Endothelial cell of umbilical vein (primary cell): Measurements from ENCODE around the gene CHMP6.

Experiments used
- EZH2 ChIP-seq: IDR thresholded peaks from 2 replicates; pipeline ENCODE4 v1.6.1; 2012; ENCODE audit warnings: borderline replicate concordance, low read depth, mild to moderate bottlenecking, moderate library complexity, low read length, inconsistent platforms; ENCODE audit not compliant: severe bottlenecking
- GATA2 ChIP-seq: IDR thresholded peaks from 2 replicates; pipeline ENCODE4 v1.7.0; 2011; ENCODE audit warnings: low read depth, mild to moderate bottlenecking, moderate library complexity, mixed read lengths, low read length; ENCODE audit not compliant: insufficient read length, insufficient read depth
- JUN ChIP-seq: IDR thresholded peaks from 2 replicates; pipeline ENCODE4 v1.6.1; 2011; ENCODE audit warnings: borderline replicate concordance, low read depth; ENCODE audit not compliant: insufficient read length, insufficient read depth
- MYC ChIP-seq: IDR thresholded peaks from one replicate; pipeline ENCODE4 v1.6.1; 2011; ENCODE audit warnings: mild to moderate bottlenecking, low read depth, low read length
- POLR2A ChIP-seq: IDR thresholded peaks from 2 replicates; pipeline ENCODE4 v1.6.1; 2012; ENCODE audit warnings: low read depth, mild to moderate bottlenecking, control low read depth, low read length
- POLR2AphosphoS5 ChIP-seq: IDR thresholded peaks from 2 replicates; pipeline ENCODE4 v1.6.1; 2012; ENCODE audit warnings: low read depth, mild to moderate bottlenecking, control low read depth, low read length, moderate library complexity; ENCODE audit not compliant: insufficient read depth
- TF ChIP-seq, protein P1 (sequence below), 2 donors: IDR thresholded peaks; 1 replicate in 1 of 2; 2 replicates in 1 of 2; pipeline ENCODE4 v1.5.1; 2011; ENCODE audit warnings: low read length in 2 of 2, mild to moderate bottlenecking in 2 of 2, moderate library complexity in 2 of 2, control low read depth in 1 of 2, inconsistent platforms in 1 of 2, low read depth in 1 of 2; ENCODE audit not compliant: insufficient read depth in 1 of 2; ENCODE audit errors: extremely low read depth in 1 of 2

- TF ChIP-seq, protein P1, sequence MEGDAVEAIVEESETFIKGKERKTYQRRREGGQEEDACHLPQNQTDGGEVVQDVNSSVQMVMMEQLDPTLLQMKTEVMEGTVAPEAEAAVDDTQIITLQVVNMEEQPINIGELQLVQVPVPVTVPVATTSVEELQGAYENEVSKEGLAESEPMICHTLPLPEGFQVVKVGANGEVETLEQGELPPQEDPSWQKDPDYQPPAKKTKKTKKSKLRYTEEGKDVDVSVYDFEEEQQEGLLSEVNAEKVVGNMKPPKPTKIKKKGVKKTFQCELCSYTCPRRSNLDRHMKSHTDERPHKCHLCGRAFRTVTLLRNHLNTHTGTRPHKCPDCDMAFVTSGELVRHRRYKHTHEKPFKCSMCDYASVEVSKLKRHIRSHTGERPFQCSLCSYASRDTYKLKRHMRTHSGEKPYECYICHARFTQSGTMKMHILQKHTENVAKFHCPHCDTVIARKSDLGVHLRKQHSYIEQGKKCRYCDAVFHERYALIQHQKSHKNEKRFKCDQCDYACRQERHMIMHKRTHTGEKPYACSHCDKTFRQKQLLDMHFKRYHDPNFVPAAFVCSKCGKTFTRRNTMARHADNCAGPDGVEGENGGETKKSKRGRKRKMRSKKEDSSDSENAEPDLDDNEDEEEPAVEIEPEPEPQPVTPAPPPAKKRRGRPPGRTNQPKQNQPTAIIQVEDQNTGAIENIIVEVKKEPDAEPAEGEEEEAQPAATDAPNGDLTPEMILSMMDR (IDR thresholded peaks at IDR 0.05; ENCODE audit: extremely low read depth in 1 of 2, insufficient read depth in 1 of 2, low read depth in 1 of 2, low read length in 2 of 2) = no peak
- TF ChIP-seq EZH2 (no peak), POLR2AphosphoS5 (no peak), POLR2A (no peak), MYC (no peak), GATA2 (no peak), JUN (no peak)
These were observed 34.1 kb upstream of the CHMP6 start for GRCh38 chr17:80957461-80957941.
